ENCODE measurements around the gene DSG2.

DSG2 gene

DNA sequence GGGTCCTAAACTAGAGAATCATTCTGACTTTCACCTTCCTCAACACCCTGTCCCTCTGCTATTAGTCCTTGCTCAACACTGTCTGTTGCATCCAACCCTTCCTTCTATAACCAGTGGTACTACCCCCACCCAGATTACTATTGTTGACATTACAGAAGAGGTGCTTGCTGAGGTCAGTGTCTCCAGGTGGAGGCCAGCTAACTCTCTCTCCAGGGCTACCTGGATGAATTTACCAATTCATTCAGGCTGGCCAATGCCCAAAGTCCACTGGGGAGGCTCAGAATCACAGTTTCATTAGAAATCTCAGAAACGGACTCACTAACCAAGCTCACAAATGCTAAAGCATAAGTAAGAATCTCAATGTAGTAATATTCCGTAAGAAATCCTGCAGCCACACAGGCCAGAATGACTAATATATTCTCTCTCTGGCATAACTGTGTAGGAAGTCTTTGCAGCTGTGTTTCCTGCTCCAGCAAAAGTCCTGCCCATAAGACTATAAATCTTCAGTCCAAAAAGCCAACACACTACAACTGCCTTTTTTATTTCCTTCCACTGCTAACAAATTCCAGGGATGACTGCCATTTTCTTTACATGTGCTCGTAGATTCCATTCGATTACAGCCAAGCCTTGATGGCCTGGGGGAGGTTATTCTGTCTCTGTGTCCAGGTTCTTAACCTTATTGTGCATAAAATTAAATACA is 83.7 kb downstream of the DSG2 start:
- H3K4me3 Mint-ChIP-seq = no peak overlapping the region
- H3K4me1 Mint-ChIP-seq (ENCODE audit: low read depth) = no peaks in the 10 kb centered on the region
- H3K36me3 Mint-ChIP-seq (ENCODE audit: low read depth) = no peaks in the 10 kb centered on the region
- H3K27ac Mint-ChIP-seq = no peak overlapping the region
- H3K9me3 Mint-ChIP-seq = no peaks in the 10 kb centered on the region
- H3K27me3 Mint-ChIP-seq = peaks cover 4% of the 10 kb centered on the region

DNA sequence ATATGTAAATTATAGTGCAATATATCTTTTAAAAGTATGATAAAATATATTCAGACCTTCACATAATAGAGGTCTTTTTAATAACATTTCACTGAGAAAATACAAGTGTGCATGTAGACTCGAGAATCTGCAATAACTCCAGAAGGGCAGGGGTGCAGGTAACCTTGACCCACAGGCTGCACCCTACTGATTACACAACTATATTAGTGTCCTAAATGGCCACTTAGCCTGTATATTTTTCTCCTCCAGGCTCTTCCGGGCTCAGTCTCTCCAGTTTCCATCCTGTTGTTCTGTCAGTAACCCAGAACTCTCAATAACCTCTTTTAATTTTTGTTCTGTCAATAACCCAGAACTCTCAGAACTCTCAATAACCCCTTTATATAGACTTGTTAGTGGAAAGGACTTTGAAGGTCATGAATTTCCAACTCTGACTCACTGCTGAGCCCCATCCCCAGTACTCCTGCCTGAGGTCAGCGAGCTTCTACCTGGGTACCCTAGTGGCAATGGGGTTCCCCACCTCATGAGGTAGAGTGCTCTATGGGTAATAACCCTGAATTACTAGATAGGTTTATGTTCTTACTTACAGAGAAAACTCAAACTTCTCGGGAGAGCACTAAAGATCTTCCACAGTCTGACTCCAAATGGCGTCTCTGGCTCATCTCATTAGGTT is 85.3 kb downstream of the DSG2 start:
- Mint-ChIP-seq H3K27ac (no peak overlapping the region), H3K4me3 (no peak overlapping the region), H3K9me3 (no peaks in the 10 kb centered on the region), H3K36me3 (ENCODE audit: low read depth) (no peaks in the 10 kb centered on the region), H3K27me3 (peaks cover 4% of the 10 kb centered on the region), H3K4me1 (ENCODE audit: low read depth) (no peaks in the 10 kb centered on the region)

DNA sequence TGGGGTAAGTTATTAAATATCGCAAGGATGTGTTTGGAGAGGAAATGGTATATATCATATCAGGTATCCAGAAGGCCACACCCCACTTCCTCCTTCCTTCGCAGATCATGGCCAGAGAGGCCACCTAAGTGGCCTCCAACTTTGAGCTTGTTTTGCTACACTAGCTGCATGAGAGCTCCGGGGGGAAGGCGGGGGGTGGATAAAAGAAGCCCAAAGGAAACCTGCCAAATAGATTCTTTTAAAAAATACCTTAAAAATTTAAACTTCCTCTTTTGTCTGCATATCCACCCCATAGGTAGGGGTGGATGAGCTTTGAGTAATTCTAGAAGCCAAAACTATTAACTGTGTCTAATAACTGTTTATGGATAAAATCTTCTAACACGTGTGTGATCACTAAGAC is 88.0 kb downstream of the DSG2 start:
- no peaks in the 10 kb centered on the region for H3K4me1 Mint-ChIP-seq (ENCODE audit: low read depth)
- no peaks in the 10 kb centered on the region for H3K36me3 Mint-ChIP-seq (ENCODE audit: low read depth)
- H3K27me3 Mint-ChIP-seq = peaks cover 4% of the 10 kb centered on the region
- H3K9me3 Mint-ChIP-seq = no peaks in the 10 kb centered on the region
- no peak overlapping the region for H3K4me3 Mint-ChIP-seq
- no peak overlapping the region for H3K27ac Mint-ChIP-seq

DNA sequence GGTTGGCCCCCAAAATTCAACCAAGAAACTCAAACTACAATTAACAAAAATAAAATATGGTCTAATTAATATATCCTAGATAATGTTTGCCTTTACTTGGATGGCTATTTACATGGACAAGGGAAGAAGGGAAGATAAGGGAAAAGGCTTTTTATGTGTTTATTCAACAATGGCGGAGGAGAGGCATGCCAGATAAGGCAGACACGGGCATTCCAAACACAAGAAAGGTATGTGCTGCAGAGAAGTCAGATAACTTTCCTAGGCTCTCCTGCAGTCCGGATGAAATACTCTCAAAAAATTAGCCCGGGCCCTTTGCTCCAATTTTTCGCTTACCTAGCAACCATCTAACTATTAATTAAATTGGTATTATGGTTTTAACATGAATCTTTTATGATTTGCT is 88.6 kb downstream of the DSG2 start:
- Mint-ChIP-seq H3K4me3 (no peak overlapping the region), H3K27me3 (peaks cover 4% of the 10 kb centered on the region), H3K4me1 (ENCODE audit: low read depth) (no peaks in the 10 kb centered on the region), H3K36me3 (ENCODE audit: low read depth) (no peaks in the 10 kb centered on the region), H3K27ac (no peak overlapping the region), H3K9me3 (no peaks in the 10 kb centered on the region)

DNA sequence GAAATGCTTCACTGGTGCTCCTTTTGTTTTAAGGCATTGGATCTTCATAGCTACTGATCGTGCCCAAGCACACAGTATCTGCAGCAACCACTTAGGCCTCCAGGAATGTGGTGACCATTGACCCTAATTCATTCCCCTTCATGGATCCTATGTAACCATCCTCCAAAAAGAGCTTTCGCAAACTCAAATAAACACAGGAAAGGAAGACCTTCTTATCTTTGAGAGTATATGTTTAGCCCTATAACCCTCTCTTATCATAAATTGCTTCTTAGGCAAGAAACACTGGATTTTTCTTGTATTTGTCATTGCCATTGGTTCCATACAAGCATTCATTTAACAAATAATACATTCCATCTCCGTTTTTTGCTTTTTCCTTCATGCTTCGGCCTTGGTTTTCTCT is 89.6 kb downstream of the DSG2 start:
- Mint-ChIP-seq H3K9me3 (no peaks in the 10 kb centered on the region), H3K4me1 (ENCODE audit: low read depth) (no peaks in the 10 kb centered on the region), H3K27ac (no peak overlapping the region), H3K4me3 (no peak overlapping the region), H3K27me3 (peaks cover 4% of the 10 kb centered on the region), H3K36me3 (ENCODE audit: low read depth) (no peaks in the 10 kb centered on the region)

DNA sequence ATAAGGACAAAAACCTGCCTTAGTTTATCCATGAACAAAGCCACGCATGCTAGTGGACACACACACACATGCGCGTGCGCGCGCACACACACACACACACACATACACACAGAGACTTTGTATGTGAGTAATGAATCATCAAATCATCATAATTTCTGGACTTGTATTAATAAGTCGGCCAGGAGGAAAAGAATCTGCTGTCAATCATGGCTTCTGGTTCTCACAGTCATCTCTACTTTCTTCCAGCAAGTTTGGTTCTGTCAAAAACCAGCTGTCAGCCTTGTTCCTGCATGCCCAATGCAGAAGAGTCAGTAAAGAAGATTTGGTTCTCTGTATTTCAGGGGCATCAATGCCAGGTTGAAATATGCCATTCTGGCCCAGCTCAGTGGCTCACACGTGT is 92.6 kb downstream of the DSG2 start:
- H3K9me3 Mint-ChIP-seq = no peaks in the 10 kb centered on the region
- no peaks in the 10 kb centered on the region for H3K4me1 Mint-ChIP-seq (ENCODE audit: low read depth)
- H3K4me3 Mint-ChIP-seq = no peak overlapping the region
- no peaks in the 10 kb centered on the region for H3K36me3 Mint-ChIP-seq (ENCODE audit: low read depth)
- no peak overlapping the region for H3K27ac Mint-ChIP-seq
- H3K27me3 Mint-ChIP-seq = no peaks in the 10 kb centered on the region

DNA sequence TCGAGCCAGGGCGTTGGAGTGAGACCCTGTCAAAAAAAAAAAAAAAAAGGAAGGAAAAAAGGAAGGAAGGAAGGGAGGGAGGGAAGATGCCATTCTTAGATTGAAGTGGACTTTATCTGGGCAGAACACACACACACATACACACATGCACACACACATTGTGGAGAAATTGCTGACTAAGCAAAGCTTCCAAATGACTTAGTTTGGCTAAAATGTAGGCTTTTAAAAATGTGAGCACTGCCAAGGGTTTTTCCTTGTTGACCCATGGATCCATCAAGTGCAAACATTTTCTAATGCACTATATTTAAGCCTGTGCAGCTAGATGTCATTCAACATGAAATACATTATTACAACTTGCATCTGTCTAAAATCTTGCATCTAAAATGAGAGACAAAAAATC is 93.1 kb downstream of the DSG2 start:
- H3K36me3 Mint-ChIP-seq (ENCODE audit: low read depth) = no peaks in the 10 kb centered on the region
- H3K9me3 Mint-ChIP-seq = no peaks in the 10 kb centered on the region
- no peak overlapping the region for H3K27ac Mint-ChIP-seq
- H3K27me3 Mint-ChIP-seq = no peaks in the 10 kb centered on the region
- no peak overlapping the region for H3K4me3 Mint-ChIP-seq
- H3K4me1 Mint-ChIP-seq (ENCODE audit: low read depth) = no peaks in the 10 kb centered on the region

DNA sequence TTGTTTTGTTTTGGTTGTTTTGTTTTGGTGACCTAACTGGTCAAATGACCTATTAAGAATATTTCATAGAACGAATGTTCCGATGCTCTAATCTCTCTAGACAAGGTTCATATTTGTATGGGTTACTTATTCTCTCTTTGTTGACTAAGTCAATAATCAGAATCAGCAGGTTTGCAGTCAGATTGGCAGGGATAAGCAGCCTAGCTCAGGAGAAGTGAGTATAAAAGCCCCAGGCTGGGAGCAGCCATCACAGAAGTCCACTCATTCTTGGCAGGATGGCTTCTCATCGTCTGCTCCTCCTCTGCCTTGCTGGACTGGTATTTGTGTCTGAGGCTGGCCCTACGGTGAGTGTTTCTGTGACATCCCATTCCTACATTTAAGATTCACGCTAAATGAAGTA is 93.7 kb downstream of the DSG2 start, which contains the start of gene TTR:
TSS of gene TTR (plus strand) at position 250 of the 400 bp plus-strand sequence. CDS start at position 276, 26 bp downstream.
- Mint-ChIP-seq H3K9me3 (no peaks in the 10 kb centered on the region), H3K27me3 (peaks cover 2% of the 10 kb centered on the region), H3K36me3 (ENCODE audit: low read depth) (no peaks in the 10 kb centered on the region), H3K4me3 (no peak within 1 kb of the TSS), H3K4me1 (ENCODE audit: low read depth) (no peaks in the 10 kb centered on the region), H3K27ac (no peak within 1 kb of the TSS)

DNA sequence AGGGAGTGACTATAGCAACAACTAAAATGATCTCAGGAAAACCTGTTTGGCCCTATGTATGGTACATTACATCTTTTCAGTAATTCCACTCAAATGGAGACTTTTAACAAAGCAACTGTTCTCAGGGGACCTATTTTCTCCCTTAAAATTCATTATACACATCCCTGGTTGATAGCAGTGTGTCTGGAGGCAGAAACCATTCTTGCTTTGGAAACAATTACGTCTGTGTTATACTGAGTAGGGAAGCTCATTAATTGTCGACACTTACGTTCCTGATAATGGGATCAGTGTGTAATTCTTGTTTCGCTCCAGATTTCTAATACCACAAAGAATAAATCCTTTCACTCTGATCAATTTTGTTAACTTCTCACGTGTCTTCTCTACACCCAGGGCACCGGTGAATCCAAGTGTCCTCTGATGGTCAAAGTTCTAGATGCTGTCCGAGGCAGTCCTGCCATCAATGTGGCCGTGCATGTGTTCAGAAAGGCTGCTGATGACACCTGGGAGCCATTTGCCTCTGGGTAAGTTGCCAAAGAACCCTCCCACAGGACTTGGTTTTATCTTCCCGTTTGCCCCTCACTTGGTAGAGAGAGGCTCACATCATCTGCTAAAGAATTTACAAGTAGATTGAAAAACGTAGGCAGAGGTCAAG is 94.7 kb downstream of the DSG2 start:
- Mint-ChIP-seq H3K4me1 (ENCODE audit: low read depth) (no peaks in the 10 kb centered on the region), H3K9me3 (no peaks in the 10 kb centered on the region), H3K36me3 (ENCODE audit: low read depth) (no peaks in the 10 kb centered on the region)

DNA sequence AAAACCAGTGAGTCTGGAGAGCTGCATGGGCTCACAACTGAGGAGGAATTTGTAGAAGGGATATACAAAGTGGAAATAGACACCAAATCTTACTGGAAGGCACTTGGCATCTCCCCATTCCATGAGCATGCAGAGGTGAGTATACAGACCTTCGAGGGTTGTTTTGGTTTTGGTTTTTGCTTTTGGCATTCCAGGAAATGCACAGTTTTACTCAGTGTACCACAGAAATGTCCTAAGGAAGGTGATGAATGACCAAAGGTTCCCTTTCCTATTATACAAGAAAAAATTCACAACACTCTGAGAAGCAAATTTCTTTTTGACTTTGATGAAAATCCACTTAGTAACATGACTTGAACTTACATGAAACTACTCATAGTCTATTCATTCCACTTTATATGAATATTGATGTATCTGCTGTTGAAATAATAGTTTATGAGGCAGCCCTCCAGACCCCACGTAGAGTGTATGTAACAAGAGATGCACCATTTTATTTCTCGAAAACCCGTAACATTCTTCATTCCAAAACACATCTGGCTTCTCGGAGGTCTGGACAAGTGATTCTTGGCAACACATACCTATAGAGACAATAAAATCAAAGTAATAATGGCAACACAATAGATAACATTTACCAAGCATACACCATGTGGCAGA is 97.3 kb downstream of the DSG2 start:
- Mint-ChIP-seq H3K4me1 (ENCODE audit: low read depth) (no peaks in the 10 kb centered on the region), H3K36me3 (ENCODE audit: low read depth) (no peaks in the 10 kb centered on the region), H3K27me3 (peaks cover 3% of the 10 kb centered on the region), H3K4me3 (no peak overlapping the region), H3K27ac (no peak overlapping the region), H3K9me3 (no peaks in the 10 kb centered on the region)

More for the DNA sequence above, 94.7 kb downstream of the DSG2 start:
- Mint-ChIP-seq H3K27ac (no peak overlapping the region), H3K4me3 (no peak overlapping the region), H3K27me3 (peaks cover 3% of the 10 kb centered on the region)

DNA sequence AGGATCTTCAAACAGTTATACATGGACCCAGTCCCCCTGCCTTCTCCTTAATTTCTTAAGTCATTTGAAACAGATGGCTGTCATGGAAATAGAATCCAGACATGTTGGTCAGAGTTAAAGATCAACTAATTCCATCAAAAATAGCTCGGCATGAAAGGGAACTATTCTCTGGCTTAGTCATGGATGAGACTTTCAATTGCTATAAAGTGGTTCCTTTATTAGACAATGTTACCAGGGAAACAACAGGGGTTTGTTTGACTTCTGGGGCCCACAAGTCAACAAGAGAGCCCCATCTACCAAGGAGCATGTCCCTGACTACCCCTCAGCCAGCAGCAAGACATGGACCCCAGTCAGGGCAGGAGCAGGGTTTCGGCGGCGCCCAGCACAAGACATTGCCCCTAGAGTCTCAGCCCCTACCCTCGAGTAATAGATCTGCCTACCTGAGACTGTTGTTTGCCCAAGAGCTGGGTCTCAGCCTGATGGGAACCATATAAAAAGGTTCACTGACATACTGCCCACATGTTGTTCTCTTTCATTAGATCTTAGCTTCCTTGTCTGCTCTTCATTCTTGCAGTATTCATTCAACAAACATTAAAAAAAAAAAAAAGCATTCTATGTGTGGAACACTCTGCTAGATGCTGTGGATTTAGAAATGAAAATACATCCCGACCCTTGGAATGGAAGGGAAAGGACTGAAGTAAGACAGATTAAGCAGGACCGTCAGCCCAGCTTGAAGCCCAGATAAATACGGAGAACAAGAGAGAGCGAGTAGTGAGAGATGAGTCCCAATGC is 98.3 kb downstream of the DSG2 start:
- Mint-ChIP-seq H3K4me1 (ENCODE audit: low read depth) (no peaks in the 10 kb centered on the region), H3K36me3 (ENCODE audit: low read depth) (no peaks in the 10 kb centered on the region), H3K9me3 (no peaks in the 10 kb centered on the region), H3K4me3 (no peak overlapping the region), H3K27me3 (peaks cover 3% of the 10 kb centered on the region), H3K27ac (no peak overlapping the region)

DNA sequence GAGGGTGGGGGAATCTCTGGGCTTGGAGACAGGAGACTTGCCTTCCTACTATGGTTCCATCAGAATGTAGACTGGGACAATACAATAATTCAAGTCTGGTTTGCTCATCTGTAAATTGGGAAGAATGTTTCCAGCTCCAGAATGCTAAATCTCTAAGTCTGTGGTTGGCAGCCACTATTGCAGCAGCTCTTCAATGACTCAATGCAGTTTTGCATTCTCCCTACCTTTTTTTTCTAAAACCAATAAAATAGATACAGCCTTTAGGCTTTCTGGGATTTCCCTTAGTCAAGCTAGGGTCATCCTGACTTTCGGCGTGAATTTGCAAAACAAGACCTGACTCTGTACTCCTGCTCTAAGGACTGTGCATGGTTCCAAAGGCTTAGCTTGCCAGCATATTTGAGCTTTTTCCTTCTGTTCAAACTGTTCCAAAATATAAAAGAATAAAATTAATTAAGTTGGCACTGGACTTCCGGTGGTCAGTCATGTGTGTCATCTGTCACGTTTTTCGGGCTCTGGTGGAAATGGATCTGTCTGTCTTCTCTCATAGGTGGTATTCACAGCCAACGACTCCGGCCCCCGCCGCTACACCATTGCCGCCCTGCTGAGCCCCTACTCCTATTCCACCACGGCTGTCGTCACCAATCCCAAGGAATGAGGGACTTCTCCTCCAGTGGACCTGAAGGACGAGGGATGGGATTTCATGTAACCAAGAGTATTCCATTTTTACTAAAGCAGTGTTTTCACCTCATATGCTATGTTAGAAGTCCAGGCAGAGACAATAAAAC is 100.2 kb downstream of the DSG2 start:
- Mint-ChIP-seq H3K36me3 (ENCODE audit: low read depth) (no peaks in the 10 kb centered on the region), H3K27me3 (peaks cover 3% of the 10 kb centered on the region), H3K4me1 (ENCODE audit: low read depth) (peaks cover 1% of the 10 kb centered on the region), H3K4me3 (no peak overlapping the region), H3K27ac (no peak overlapping the region), H3K9me3 (no peaks in the 10 kb centered on the region)

Measured in stimulated activated naive CD8-positive, alpha-beta T cell treated with anti-CD3 and anti-CD28 coated beads, Interleukin-15, Interleukin-2, amounts not matched to agents 100 ng/mL and 50 ng/mL, for 24 hours (primary cell).